ENCODE results near the gene SNX20. TPM values are rescaled to one million over a fixed set of nuclear protein-coding genes. Genes with fewer than 3 reads are reported as not detected.
A peak's percentile ranks its signal among the peaks of the same experiment; 100 is the strongest.

SNX20 gene
- polyA plus RNA-seq, 1 experiment: not detected

- H3K4me3 ChIP-seq (ENCODE audit: low read depth, low read length): no peak overlapping the region
- DNase-seq (ENCODE audit: low read depth, low spot score): no peak
- no peaks in the 10 kb centered on the region for H3K27me3 ChIP-seq (ENCODE audit: control insufficient read depth, insufficient read depth, low read length)
- POLR2A ChIA-PET: no interaction called here
- TF ChIP-seq, protein P1, sequence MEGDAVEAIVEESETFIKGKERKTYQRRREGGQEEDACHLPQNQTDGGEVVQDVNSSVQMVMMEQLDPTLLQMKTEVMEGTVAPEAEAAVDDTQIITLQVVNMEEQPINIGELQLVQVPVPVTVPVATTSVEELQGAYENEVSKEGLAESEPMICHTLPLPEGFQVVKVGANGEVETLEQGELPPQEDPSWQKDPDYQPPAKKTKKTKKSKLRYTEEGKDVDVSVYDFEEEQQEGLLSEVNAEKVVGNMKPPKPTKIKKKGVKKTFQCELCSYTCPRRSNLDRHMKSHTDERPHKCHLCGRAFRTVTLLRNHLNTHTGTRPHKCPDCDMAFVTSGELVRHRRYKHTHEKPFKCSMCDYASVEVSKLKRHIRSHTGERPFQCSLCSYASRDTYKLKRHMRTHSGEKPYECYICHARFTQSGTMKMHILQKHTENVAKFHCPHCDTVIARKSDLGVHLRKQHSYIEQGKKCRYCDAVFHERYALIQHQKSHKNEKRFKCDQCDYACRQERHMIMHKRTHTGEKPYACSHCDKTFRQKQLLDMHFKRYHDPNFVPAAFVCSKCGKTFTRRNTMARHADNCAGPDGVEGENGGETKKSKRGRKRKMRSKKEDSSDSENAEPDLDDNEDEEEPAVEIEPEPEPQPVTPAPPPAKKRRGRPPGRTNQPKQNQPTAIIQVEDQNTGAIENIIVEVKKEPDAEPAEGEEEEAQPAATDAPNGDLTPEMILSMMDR (IDR thresholded peaks at IDR 0.05; ENCODE audit: low read depth, low read length): no peak
- CTCF ChIA-PET: interaction anchor here (3.0 kb wide), 1 partner anchor 85 kb away, joined by 9 read pairs; no protein-coding TSS in a partner anchor
- H3K9me3 ChIP-seq (ENCODE audit: control insufficient read depth, insufficient read depth, low read length): no peaks in the 10 kb centered on the region
- H3K27ac ChIP-seq (ENCODE audit: low read depth, low read length): no peak overlapping the region
Measured at GRCh38 chr16:50721549-50722404, 40.7 kb upstream of the SNX20 start.

DNA sequence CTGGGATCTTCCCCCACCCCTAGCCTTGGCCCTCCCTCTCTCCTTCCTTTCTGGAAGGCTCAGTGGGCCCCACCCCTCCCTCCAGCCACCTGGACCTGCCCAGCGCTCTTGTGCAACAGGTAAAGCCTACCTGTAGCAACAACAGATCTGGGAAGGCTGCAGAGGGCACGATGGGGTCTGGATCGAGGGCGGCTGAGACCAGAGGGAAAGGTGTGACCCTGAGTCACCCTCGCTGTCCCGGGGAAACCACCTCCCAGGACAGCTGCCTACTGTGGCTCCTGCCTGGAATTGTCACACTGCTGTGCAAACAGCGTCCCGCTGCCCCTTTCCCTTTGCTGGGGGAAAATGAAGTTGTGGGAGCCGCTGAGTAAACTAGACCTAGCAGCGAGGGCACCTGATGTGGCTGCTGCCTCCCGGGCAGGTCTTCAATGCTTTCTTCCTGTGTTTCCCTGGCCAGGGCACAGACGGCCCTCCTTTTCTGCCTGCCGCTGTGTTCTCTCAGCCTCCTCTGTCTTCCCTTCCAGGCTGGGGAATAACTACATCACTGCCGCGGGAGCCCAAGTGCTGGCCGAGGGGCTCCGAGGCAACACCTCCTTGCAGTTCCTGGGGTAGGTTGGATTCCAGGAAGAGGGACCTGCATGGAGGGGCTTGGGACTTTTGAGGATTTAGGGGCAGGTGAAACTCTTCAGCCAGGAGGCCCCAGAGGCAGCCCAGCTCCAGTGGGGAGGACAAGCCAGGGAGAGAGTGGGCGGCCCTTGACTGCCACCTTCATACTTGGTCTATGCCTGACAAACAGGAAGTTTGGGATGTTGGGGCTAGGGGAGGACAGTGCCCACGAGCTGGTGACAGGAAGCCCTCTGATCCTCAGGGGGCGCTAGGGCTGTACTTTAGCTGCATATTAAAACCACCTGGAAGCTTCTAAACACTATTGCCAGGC is 38.6 kb upstream of the SNX20 start:
- Histone ChIP-seq H3K27ac (ENCODE audit: low read depth, low read length) (no peak overlapping the region), H3K27me3 (ENCODE audit: control insufficient read depth, insufficient read depth, low read length) (no peaks in the 10 kb centered on the region), H3K9me3 (ENCODE audit: control insufficient read depth, insufficient read depth, low read length) (no peaks in the 10 kb centered on the region), H3K4me3 (ENCODE audit: low read depth, low read length) (no peak overlapping the region)
- CTCF ChIA-PET: interaction anchor here (2.6 kb wide), 1 partner anchor 87 kb away, joined by 9 read pairs; no protein-coding TSS in a partner anchor
- TF ChIP-seq, protein P1 (IDR thresholded peaks at IDR 0.05; ENCODE audit: low read depth, low read length): no peak
- DNase-seq (ENCODE audit: low read depth, low spot score): no peak
- POLR2A ChIA-PET: no interaction called here

DNA sequence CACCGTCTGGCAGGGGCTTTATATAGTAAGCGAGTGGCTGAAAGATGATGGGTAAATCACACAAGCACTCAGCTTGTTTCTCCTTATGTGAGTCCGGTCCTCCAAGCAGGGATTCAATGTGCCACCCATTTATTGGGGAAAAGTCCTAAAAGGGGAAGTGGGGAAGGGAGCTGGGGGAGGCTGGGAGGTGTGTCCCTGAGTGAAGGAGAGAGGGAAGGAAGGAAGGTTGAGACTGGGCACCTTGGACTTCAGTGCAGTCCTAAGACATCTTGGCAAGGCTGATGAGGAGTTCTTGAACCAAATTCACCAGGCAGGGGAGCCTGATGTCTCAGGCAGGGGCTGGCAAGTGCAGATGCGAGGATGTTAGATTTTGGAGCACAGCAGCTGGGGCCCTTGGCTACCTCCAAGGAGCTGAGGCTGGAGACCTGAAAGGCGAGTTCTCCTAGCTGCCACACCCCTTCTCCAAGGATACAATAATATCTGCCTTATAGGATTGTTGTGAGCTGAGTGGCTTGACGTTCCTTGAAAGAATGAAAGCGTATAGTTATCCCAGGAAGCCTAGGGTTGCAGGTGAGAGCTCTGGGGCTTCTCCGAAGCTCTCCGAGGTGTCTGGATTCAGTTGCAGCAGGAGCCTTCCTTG is 37.8 kb upstream of the SNX20 start:
- POLR2A ChIA-PET: interaction anchor here (1.1 kb wide), 1 partner anchor 23 kb away, joined by 3 read pairs; the partner anchor contains the start of gene CYLD
- Histone ChIP-seq H3K27ac (ENCODE audit: low read depth, low read length) (no peak overlapping the region), H3K9me3 (ENCODE audit: control insufficient read depth, insufficient read depth, low read length) (no peaks in the 10 kb centered on the region), H3K4me3 (ENCODE audit: low read depth, low read length) (no peak overlapping the region), H3K27me3 (ENCODE audit: control insufficient read depth, insufficient read depth, low read length) (no peaks in the 10 kb centered on the region)
- DNase-seq (ENCODE audit: low read depth, low spot score): no peak
- TF ChIP-seq, protein P1 (IDR thresholded peaks at IDR 0.05; ENCODE audit: low read depth, low read length): no peak
- CTCF ChIA-PET: interaction anchor here (2.6 kb wide), 1 partner anchor 87 kb away, joined by 9 read pairs; no protein-coding TSS in a partner anchor

GRCh38 chr16:50718061-50718760 is 37.1 kb upstream of the SNX20 start:
- TF ChIP-seq, protein P1 (IDR thresholded peaks at IDR 0.05; ENCODE audit: low read depth, low read length): no peak
- H3K27me3 ChIP-seq (ENCODE audit: control insufficient read depth, insufficient read depth, low read length): no peaks in the 10 kb centered on the region
- H3K27ac ChIP-seq (ENCODE audit: low read depth, low read length): no peak overlapping the region
- H3K4me3 ChIP-seq (ENCODE audit: low read depth, low read length): peak overlapping the region; percentile 31
- no peak for DNase-seq (ENCODE audit: low read depth, low spot score)
- CTCF ChIA-PET: interaction anchor here (2.6 kb wide), 1 partner anchor 88 kb away, joined by 9 read pairs; no protein-coding TSS in a partner anchor
- POLR2A ChIA-PET: interaction anchor here (1.1 kb wide), 1 partner anchor 24 kb away, joined by 3 read pairs; the partner anchor contains the start of gene CYLD
- no peaks in the 10 kb centered on the region for H3K9me3 ChIP-seq (ENCODE audit: control insufficient read depth, insufficient read depth, low read length)
